Kidney (tissue), 14 donors: Measurements from ENCODE around the gene CHRM4. TPM values are rescaled to one million over a fixed set of nuclear protein-coding genes. Genes with fewer than 3 reads are reported as not detected.

Experiments
- DNase-seq, 5 donors: peaks; one replicate each; pipeline ENCODE4 v3.0.0-alpha.2; 2013 to 2020
- FAIRE-seq: peaks from 2 replicates; lab custom pipeline; 2012; peaks lifted over from hg19 to GRCh38; lab: Jason Lieb, UNC
- H3K27ac ChIP-seq, 2 donors: one replicate each; pipeline ENCODE4 v1.7.0; 2013; ENCODE audit warnings: low read depth in 2 of 2, low read length in 2 of 2, inconsistent platforms in 1 of 2
- H3K27me3 ChIP-seq: one replicate; pipeline ENCODE4 v1.7.1; 2013; ENCODE audit warnings: low read length, inconsistent platforms; ENCODE audit not compliant: control insufficient read depth, insufficient read depth
- H3K36me3 ChIP-seq, 3 donors: one replicate each; pipeline versions ENCODE4 v1.7.0 to v1.7.1; 2013; ENCODE audit warnings: low read length in 3 of 3, control low read depth in 1 of 3, inconsistent platforms in 1 of 3; ENCODE audit not compliant: insufficient read depth in 3 of 3, control insufficient read depth in 2 of 3
- H3K4me1 ChIP-seq, 3 donors: one replicate each; pipeline versions ENCODE4 v1.7.0 to v1.7.1; 2013; ENCODE audit warnings: low read length in 3 of 3, inconsistent platforms in 1 of 3, low read depth in 1 of 3; ENCODE audit not compliant: control insufficient read depth in 2 of 3, insufficient read depth in 2 of 3
- H3K4me3 ChIP-seq, 3 donors: one replicate each; pipeline versions ENCODE4 v1.7.0 to v1.8.1; 2013; ENCODE audit warnings: low read length in 3 of 3, control low read depth in 1 of 3, inconsistent platforms in 1 of 3
- H3K9ac ChIP-seq, 3 donors: one replicate each; pipeline versions ENCODE4 v1.7.0 to v1.7.1; 2013; ENCODE audit warnings: low read length in 3 of 3, control low read depth in 1 of 3, inconsistent platforms in 1 of 3
- H3K9me3 ChIP-seq, 3 donors: one replicate each; pipeline versions ENCODE4 v1.7.0 to v1.7.1; 2013; ENCODE audit warnings: low read length in 3 of 3, control low read depth in 1 of 3, inconsistent platforms in 1 of 3; ENCODE audit not compliant: control insufficient read depth in 2 of 3, insufficient read depth in 1 of 3
- intact Hi-C: fragments of 100-400 bp; cut with DNase I; formaldehyde crosslinking; loops from one replicate; pipeline ENCODE4 v1.11.1; 2022
- polyA plus RNA-seq: library from polyadenylated mRNA; stranded (reverse); fragments of 350-450 nt; fragmentation: Illumina TruSeq; extraction: RNeasy Lipid Tissue Mini Kit (QIAGEN cat#74804); gene quantifications from one replicate; pipeline ENCODE4 v1.2.3, GENCODE V29; 2014; ENCODE audit warnings: low read depth, low replicate concordance; ENCODE audit not compliant: insufficient read depth
- total RNA-seq: library from RNA; stranded (reverse); fragmentation: NEBNext Ultra II Directional; extraction: Animal tissue kit (Norgen Biotek cat#: 25700); gene quantifications from one replicate; pipeline ENCODE4 v1.2.1, GENCODE V29; 2021
- TF ChIP-seq, protein P1 (sequence below): IDR thresholded peaks from 3 replicates; pipeline ENCODE4 v1.5.1; 2012; ENCODE audit warnings: mild to moderate bottlenecking, moderate library complexity, borderline replicate concordance; ENCODE audit not compliant: insufficient read depth; ENCODE audit errors: extremely low read depth
- donor health status: control.
- donor health status: control.
- donor health status: control.
- donor health status: control.
- donor health status: control.
- donor health status: DM: yes; HTN: yes; CAD: no.
- donor health status: Normal renal cell carcinoma (clear cell type).

The CHRM4 gene
- total and polyA plus RNA-seq, 2 donors from 2014 or later = 0.16 TPM; not detected in 1

DNA sequence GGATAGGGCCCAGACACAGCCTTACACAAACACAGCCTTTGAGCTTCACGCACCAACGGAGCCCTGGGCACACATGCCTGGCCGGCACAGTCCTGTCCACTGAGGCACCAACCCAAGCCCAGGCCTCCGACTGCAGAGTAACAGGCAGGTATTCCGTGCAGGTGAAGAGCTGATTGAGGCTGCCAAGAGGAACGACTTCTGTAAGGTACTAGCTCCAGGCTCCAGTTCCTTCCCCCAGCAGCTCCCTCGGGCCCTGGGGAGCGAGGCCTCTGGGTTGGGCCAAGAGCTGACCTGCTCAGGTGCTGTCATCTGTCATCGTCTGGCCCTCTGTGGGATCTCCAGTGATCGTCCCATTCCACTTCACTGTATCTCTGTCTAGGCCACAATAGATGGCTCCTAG is 13.3 kb downstream of the CHRM4 start:
- Histone ChIP-seq H3K4me3 (no peak overlapping the region), H3K36me3 (peaks cover 0 to 14% (median 9%) of the 10 kb centered on the region in 3 donors), H3K27ac (no peak overlapping the region), H3K27me3 (no peaks in the 10 kb centered on the region), H3K4me1 (peaks cover 0 to 8% (median 4%) of the 10 kb centered on the region in 3 donors), H3K9ac (no peak overlapping the region), H3K9me3 (no peaks in the 10 kb centered on the region)
- FAIRE-seq = no peak
- DNase-seq = peak in 1 of 5 donors; percentile 64
- TF ChIP-seq, protein P1, sequence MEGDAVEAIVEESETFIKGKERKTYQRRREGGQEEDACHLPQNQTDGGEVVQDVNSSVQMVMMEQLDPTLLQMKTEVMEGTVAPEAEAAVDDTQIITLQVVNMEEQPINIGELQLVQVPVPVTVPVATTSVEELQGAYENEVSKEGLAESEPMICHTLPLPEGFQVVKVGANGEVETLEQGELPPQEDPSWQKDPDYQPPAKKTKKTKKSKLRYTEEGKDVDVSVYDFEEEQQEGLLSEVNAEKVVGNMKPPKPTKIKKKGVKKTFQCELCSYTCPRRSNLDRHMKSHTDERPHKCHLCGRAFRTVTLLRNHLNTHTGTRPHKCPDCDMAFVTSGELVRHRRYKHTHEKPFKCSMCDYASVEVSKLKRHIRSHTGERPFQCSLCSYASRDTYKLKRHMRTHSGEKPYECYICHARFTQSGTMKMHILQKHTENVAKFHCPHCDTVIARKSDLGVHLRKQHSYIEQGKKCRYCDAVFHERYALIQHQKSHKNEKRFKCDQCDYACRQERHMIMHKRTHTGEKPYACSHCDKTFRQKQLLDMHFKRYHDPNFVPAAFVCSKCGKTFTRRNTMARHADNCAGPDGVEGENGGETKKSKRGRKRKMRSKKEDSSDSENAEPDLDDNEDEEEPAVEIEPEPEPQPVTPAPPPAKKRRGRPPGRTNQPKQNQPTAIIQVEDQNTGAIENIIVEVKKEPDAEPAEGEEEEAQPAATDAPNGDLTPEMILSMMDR = no peak
- intact Hi-C loops = no loop called here

DNA sequence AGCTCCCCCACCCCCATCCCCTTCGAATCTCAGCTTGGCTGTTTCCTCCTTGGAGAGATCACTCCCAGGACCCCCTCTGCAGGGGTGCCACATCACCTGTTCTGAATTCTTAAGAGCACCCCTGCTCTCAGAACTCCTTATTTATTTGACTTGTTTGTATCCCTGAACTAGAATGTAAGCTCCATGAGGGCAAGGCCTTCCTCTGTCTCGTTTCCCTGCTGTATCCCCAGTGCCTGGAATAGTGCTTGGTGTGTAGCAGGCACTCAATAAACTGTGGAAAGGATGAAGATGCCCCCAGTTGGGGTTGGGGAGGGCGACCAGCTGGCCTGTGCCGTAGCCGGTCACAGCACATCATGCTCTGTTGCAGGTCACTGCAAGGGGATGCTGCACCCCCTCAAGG is 13.7 kb downstream of the CHRM4 start:
- H3K27ac ChIP-seq = no peak overlapping the region
- TF ChIP-seq, protein P1 = no peak
- H3K4me1 ChIP-seq = peaks cover 0 to 8% (median 4%) of the 10 kb centered on the region in 3 donors
- no peak overlapping the region for H3K9ac ChIP-seq
- intact Hi-C loops = no loop called here
- H3K4me3 ChIP-seq = no peak overlapping the region
- no peaks in the 10 kb centered on the region for H3K27me3 ChIP-seq
- H3K36me3 ChIP-seq = peaks cover 0 to 14% (median 9%) of the 10 kb centered on the region in 3 donors
- DNase-seq (no peak), FAIRE-seq (no peak)
- H3K9me3 ChIP-seq = no peaks in the 10 kb centered on the region

DNA sequence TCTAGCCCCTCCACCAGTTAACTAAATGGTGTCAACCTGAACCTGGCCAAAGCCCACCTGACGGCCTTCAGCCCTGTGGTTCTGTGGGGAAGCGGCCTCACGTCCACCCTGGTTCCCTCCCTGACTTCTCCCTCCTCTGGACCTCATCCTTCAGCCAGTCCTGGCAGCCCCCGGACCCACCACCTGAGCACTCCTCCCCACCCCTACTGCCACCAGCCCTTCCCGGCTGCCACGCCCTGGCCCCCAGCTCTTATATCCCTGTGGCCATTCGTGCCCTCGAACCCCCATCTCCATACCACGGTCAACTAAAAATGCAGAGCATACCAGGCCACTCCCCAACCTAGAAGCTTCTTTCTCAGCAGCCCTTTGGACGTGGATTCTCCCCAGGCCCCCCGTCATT is 14.3 kb downstream of the CHRM4 start:
- Histone ChIP-seq H3K27ac (no peak overlapping the region), H3K27me3 (no peaks in the 10 kb centered on the region), H3K4me1 (peaks cover 0 to 6% (median 3%) of the 10 kb centered on the region in 3 donors), H3K9me3 (no peaks in the 10 kb centered on the region), H3K36me3 (peaks cover 0 to 14% (median 9%) of the 10 kb centered on the region in 3 donors), H3K9ac (no peak overlapping the region), H3K4me3 (no peak overlapping the region)
- intact Hi-C loops = no loop called here
- DNase-seq (peak in 2 of 5 donors; percentile 51 to 69), FAIRE-seq (no peak)
- TF ChIP-seq, protein P1 = no peak
